ENCODE results near the gene IER5L.

IER5L gene

GRCh38 chr9:129175515-129175824, 2.6 kb downstream of the IER5L start:
- Histone ChIP-seq H3K27me3 (ENCODE audit: control insufficient read depth, insufficient read depth, low read length) (peaks cover 3% of the 10 kb centered on the region), H3K9ac (ENCODE audit: low read length) (peak overlapping the region; percentile 97), H3K36me3 (ENCODE audit: control insufficient read depth, insufficient read depth, low read length) (no peaks in the 10 kb centered on the region), H3K4me3 (ENCODE audit: low read length) (peak overlapping the region; percentile 63), H3K9me3 (ENCODE audit: control insufficient read depth, low read length) (no peaks in the 10 kb centered on the region), H3K4me1 (ENCODE audit: control insufficient read depth, insufficient read depth, low read length) (peaks cover 34% of the 10 kb centered on the region)

GRCh38 chr9:129174724-129175514, 3.1 kb downstream of the IER5L start:
- Histone ChIP-seq H3K9ac (ENCODE audit: low read length) (peak overlapping the region; percentile 97), H3K27me3 (ENCODE audit: control insufficient read depth, insufficient read depth, low read length) (peaks cover 3% of the 10 kb centered on the region), H3K36me3 (ENCODE audit: control insufficient read depth, insufficient read depth, low read length) (no peaks in the 10 kb centered on the region), H3K4me3 (ENCODE audit: low read length) (peak overlapping the region; percentile 80), H3K9me3 (ENCODE audit: control insufficient read depth, low read length) (no peaks in the 10 kb centered on the region), H3K4me1 (ENCODE audit: control insufficient read depth, insufficient read depth, low read length) (peaks cover 34% of the 10 kb centered on the region)

DNA sequence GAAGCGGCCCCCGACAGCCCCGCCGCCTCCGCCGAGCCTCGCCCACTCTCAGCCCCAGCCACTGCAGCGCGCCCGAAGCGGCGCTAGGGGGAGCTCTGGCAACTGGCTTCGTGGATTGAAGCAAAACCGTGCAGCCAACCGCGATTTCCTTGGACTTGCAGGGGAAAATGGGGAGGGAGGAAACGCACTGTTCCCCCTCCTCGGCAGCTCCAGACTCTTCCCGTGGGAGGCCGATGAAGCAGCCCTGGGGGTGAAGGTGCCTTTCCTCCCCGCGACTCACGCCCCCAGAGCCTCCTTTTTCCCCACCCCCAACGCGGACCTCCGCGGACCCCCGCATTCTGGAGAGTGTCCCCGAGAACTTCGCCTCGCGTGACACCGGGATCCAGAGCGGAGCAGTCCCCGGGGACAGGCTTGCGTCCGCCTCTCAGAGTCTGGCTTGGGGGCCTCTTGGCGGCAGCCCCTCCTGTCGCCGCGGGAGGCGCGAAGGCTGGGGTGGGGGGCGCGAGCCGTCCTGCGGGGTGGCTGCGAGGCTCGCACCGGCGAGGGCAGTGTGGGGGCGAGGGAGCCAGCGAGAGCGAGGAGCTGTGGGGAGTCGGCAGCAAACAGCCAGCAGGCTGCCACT, 3.8 kb downstream of the IER5L start:
- Histone ChIP-seq H3K4me1 (ENCODE audit: control insufficient read depth, insufficient read depth, low read length) (peaks cover 33% of the 10 kb centered on the region), H3K9ac (ENCODE audit: low read length) (peak overlapping the region; percentile 97), H3K36me3 (ENCODE audit: control insufficient read depth, insufficient read depth, low read length) (no peaks in the 10 kb centered on the region), H3K27me3 (ENCODE audit: control insufficient read depth, insufficient read depth, low read length) (peaks cover 3% of the 10 kb centered on the region), H3K9me3 (ENCODE audit: control insufficient read depth, low read length) (no peaks in the 10 kb centered on the region), H3K4me3 (ENCODE audit: low read length) (peak overlapping the region; percentile 80)

DNA sequence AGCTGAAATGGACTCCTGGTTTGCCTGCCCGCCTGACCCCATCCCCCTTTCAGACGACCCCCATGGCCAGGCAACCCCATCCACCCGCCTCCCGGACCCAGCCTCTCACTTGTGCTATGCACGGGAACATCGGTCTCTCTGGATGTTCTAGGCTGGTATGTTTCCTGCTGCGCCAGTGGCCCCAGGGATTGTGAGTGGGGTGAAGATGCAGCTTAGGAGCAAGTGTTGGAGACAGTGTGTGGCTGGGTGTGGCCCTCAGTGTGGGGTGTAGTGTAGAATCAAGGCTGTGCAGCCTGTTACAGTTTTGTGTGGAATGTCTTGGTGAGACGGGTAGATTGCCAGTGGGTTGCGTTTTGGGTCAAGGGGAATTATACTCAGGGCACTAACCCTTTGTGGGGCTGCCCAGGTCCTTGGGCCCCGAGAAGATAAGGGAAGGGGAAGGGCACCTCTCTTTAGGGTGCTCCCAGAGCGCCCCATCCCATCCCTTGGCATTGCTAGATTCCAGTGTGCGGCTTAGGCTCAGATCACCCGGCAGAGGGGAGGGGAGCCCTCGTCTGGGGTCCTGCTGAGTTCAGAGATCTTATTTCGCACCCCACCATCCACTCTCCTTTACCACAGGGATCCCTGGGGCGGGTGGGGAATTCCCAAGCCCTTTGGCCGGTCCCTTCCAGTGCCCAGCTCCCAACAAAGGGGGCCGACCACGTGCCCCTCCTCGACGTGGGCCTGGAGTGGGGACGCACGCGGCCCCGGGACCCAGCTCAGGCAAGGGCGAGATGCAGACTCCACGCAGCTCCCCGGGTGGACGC, 4.6 kb downstream of the IER5L start:
- H3K36me3 ChIP-seq (ENCODE audit: control insufficient read depth, insufficient read depth, low read length), result no peaks in the 10 kb centered on the region
- H3K4me1 ChIP-seq (ENCODE audit: control insufficient read depth, insufficient read depth, low read length), result peaks cover 30% of the 10 kb centered on the region
- H3K27me3 ChIP-seq (ENCODE audit: control insufficient read depth, insufficient read depth, low read length), result peaks cover 3% of the 10 kb centered on the region
- no peaks in the 10 kb centered on the region for H3K9me3 ChIP-seq (ENCODE audit: control insufficient read depth, low read length)
- H3K4me3 ChIP-seq (ENCODE audit: low read length), result peak overlapping the region; percentile 80
- peak overlapping the region; percentile 97 for H3K9ac ChIP-seq (ENCODE audit: low read length)

DNA sequence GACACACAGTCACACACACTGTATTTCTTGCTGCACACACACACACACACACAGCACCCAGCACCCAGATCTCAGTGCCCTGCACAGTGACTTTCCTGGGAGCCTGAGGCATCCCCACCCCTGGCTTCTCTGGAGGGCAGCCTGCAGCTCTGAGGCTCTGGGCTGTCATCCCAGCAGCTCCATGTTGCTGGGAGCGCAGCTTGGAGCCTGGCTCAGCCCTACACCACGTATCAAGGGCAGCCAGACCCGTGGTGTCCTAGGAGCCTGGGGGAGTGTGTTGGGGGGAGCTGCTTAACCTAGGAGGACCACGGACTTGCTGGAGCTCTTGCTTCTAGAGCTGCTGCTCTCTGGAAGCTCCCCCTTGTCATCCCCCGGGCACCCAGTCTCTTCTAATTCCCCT, 5.2 kb downstream of the IER5L start:
- Histone ChIP-seq H3K9ac (ENCODE audit: low read length) (no peak overlapping the region), H3K4me1 (ENCODE audit: control insufficient read depth, insufficient read depth, low read length) (peaks cover 34% of the 10 kb centered on the region), H3K9me3 (ENCODE audit: control insufficient read depth, low read length) (no peaks in the 10 kb centered on the region), H3K27me3 (ENCODE audit: control insufficient read depth, insufficient read depth, low read length) (peaks cover 3% of the 10 kb centered on the region), H3K4me3 (ENCODE audit: low read length) (no peak overlapping the region), H3K36me3 (ENCODE audit: control insufficient read depth, insufficient read depth, low read length) (no peaks in the 10 kb centered on the region)

DNA sequence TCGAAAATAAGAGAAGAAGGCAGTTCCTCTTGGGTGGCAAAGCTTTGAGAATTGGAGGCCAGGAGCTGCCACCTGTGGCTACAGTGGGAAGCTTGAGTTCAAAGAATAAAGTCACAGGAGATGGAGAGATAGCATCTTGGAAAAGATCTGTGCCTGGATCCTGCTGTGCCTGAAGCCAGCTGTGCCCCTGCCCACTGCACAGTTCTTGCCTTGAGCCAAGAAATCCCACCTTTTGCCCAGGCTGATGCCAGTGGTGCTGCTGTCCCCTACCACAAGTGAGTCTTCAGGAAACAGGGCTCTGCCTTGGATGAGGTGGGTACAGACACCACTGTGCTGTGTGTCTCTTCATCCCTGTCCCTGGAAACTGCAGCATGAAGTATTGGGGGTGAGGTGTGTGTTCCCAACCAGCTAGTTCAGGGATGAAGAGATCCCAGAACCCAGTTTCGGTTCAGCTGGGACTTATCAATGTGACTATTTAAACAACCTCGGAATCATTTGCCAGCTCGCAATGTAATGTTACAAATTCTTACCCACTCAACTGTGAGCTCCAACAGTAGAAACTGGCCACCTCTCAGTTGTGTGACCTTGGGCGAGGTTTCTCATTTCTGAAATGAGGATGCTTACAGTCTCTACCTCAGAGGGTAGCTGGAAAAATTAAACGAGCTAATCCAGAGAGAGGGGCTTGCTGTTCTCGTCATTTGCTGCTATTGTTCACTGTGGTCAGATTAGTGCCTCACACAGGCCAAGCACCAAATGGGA, 5.9 kb downstream of the IER5L start:
- Histone ChIP-seq H3K27me3 (ENCODE audit: control insufficient read depth, insufficient read depth, low read length) (peaks cover 3% of the 10 kb centered on the region), H3K36me3 (ENCODE audit: control insufficient read depth, insufficient read depth, low read length) (no peaks in the 10 kb centered on the region), H3K9ac (ENCODE audit: low read length) (no peak overlapping the region), H3K4me1 (ENCODE audit: control insufficient read depth, insufficient read depth, low read length) (peaks cover 40% of the 10 kb centered on the region), H3K4me3 (ENCODE audit: low read length) (no peak overlapping the region), H3K9me3 (ENCODE audit: control insufficient read depth, low read length) (no peaks in the 10 kb centered on the region)

DNA sequence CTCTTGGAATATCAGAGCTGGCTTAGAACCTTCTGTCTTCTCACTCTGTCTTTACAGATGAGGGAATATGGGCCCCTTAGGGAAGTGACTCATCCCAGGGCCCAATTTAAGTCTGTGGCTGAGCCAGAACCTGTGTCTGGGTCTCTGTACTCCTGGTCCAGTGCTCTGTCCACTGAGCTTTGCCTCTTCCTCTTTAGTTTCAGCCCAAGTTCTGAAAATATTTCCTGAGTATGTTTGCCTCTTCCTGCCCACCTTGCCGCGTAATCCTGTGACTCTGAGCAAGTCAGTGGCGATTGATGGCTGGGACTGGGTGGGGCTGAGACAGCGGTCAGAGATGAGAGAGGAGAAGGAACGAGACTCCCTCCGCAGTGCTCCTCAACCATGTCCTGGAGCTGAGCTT, 7.8 kb downstream of the IER5L start:
- no peaks in the 10 kb centered on the region for H3K36me3 ChIP-seq (ENCODE audit: control insufficient read depth, insufficient read depth, low read length)
- H3K9ac ChIP-seq (ENCODE audit: low read length), result no peak overlapping the region
- H3K4me3 ChIP-seq (ENCODE audit: low read length), result no peak overlapping the region
- H3K4me1 ChIP-seq (ENCODE audit: control insufficient read depth, insufficient read depth, low read length), result peaks cover 52% of the 10 kb centered on the region
- peaks cover 3% of the 10 kb centered on the region for H3K27me3 ChIP-seq (ENCODE audit: control insufficient read depth, insufficient read depth, low read length)
- no peaks in the 10 kb centered on the region for H3K9me3 ChIP-seq (ENCODE audit: control insufficient read depth, low read length)

DNA sequence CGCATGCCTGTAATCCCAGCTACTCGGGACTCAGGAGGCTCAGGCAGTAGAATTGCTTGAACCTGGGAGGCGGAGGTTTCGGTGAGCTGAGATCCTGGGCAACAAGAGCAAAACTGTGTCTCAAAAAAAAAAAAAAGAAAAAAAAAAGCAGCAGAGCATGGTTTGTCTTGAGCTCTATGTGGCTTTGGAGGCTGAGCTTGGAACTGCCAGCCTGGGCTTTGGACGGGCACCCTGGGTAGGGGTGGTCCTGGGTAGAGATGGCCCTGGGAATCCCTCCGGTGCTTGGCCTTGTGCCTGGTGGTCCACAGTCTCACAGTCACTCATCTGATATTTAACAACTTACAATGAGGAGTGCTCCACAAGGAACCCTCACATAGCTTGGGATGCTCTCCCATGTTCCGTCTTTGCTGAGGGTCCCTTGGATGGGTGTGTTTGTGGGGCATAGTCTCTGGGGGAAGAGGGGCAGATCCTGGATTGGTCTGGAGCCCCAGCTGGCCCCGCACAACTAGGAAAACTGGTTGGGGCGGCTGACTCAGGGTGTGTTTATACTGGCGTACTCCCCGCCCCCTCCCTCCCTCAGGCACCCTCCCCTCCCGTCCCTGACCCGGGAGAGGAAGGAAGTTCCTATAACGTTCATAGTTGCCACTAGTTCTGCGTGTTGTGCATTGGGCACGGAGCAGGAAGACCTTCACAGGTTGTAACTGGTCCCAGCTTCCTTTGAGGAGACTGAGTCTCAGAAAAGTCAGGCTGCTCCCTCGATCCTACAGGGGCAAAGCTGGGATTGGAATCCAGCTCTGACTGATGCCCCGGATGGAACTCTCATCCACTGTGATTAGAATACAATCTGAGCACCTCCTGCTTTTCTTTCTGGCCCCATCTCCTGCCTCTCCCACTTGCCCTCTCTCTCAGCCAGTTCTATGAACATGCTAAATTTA, 11.2 kb downstream of the IER5L start:
- Histone ChIP-seq H3K9ac (ENCODE audit: low read length) (peak overlapping the region; percentile 67), H3K36me3 (ENCODE audit: control insufficient read depth, insufficient read depth, low read length) (no peaks in the 10 kb centered on the region), H3K4me3 (ENCODE audit: low read length) (peak overlapping the region; percentile 20), H3K27me3 (ENCODE audit: control insufficient read depth, insufficient read depth, low read length) (no peaks in the 10 kb centered on the region), H3K9me3 (ENCODE audit: control insufficient read depth, low read length) (no peaks in the 10 kb centered on the region), H3K4me1 (ENCODE audit: control insufficient read depth, insufficient read depth, low read length) (peaks cover 48% of the 10 kb centered on the region)

DNA sequence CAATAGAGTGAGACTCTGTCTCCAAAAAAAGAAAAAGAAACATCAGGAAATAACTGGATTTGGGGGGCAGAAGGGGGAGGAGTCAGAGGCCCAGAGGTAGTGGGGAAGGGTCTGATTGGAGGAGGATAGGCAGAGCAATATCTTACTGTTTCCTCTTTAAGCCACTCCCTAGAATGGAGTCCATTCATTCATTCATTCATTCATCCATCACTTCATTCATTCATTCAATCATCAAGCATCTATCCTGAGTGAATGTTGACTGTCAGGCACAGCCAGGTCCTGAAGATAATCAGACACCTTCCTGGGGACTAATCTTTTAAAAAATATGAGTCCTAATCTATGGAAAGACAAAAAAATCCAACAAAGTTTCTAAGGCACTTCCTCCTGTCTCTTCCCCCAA, 12.9 kb downstream of the IER5L start:
- Histone ChIP-seq H3K9me3 (ENCODE audit: control insufficient read depth, low read length) (no peaks in the 10 kb centered on the region), H3K4me1 (ENCODE audit: control insufficient read depth, insufficient read depth, low read length) (peaks cover 45% of the 10 kb centered on the region), H3K9ac (ENCODE audit: low read length) (no peak overlapping the region), H3K36me3 (ENCODE audit: control insufficient read depth, insufficient read depth, low read length) (no peaks in the 10 kb centered on the region), H3K27me3 (ENCODE audit: control insufficient read depth, insufficient read depth, low read length) (no peaks in the 10 kb centered on the region), H3K4me3 (ENCODE audit: low read length) (no peak overlapping the region)

- H3K9me3 ChIP-seq (ENCODE audit: control insufficient read depth, low read length), result no peaks in the 10 kb centered on the region
- peaks cover 45% of the 10 kb centered on the region for H3K4me1 ChIP-seq (ENCODE audit: control insufficient read depth, insufficient read depth, low read length)
- H3K27me3 ChIP-seq (ENCODE audit: control insufficient read depth, insufficient read depth, low read length), result no peaks in the 10 kb centered on the region
- peak overlapping the region; percentile 49 for H3K9ac ChIP-seq (ENCODE audit: low read length)
- no peaks in the 10 kb centered on the region for H3K36me3 ChIP-seq (ENCODE audit: control insufficient read depth, insufficient read depth, low read length)
- no peak overlapping the region for H3K4me3 ChIP-seq (ENCODE audit: low read length)
Observed at GRCh38 chr9:129164246-129164930, 13.7 kb downstream of the IER5L start.

Measured in mucosa of stomach (tissue), 1 donor.